Measurements from ENCODE around the gene TSC2.

DNA sequence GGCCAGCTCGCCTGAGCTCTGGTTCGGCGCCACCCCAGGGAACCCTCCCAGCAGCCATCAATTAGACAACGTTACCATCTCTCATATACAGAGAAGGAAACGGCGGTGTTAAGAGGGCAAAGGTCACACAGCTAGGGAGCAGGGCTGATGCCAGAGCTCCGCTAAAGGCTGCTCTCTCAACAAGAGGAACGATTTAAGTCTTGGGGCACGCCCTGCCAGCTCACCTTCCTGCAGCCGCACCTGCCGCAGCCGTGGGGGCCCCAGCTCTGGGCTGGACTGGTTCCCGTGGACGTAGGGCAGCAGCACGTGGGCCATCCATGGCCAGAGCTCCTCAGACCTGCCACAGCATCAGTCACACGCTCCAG, 44.5 kb downstream of the TSC2 start:
- TF ChIP-seq, protein P1, sequence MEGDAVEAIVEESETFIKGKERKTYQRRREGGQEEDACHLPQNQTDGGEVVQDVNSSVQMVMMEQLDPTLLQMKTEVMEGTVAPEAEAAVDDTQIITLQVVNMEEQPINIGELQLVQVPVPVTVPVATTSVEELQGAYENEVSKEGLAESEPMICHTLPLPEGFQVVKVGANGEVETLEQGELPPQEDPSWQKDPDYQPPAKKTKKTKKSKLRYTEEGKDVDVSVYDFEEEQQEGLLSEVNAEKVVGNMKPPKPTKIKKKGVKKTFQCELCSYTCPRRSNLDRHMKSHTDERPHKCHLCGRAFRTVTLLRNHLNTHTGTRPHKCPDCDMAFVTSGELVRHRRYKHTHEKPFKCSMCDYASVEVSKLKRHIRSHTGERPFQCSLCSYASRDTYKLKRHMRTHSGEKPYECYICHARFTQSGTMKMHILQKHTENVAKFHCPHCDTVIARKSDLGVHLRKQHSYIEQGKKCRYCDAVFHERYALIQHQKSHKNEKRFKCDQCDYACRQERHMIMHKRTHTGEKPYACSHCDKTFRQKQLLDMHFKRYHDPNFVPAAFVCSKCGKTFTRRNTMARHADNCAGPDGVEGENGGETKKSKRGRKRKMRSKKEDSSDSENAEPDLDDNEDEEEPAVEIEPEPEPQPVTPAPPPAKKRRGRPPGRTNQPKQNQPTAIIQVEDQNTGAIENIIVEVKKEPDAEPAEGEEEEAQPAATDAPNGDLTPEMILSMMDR (conservative IDR thresholded peaks at IDR 0.05; ENCODE audit: low read length) = no peak
- no peak for TF ChIP-seq EZH2phosphoT487 (IDR thresholded peaks at IDR 0.05; ENCODE audit: borderline replicate concordance, low read depth, low read length)
